Heart left ventricle (tissue), 16 donors: ENCODE results near the gene CPXM2. TPM values are rescaled to one million over a fixed set of nuclear protein-coding genes. Genes with fewer than 3 reads are reported as not detected.
A peak's percentile ranks its signal among the peaks of the same experiment; 100 is the strongest.

Experiments used
- ATAC-seq, 4 donors: fragments of 200-7000 bp; cut with Tn5 transposase; one replicate each; pipeline ENCODE4 v1.9.1; 2020 to 2022; ENCODE audit warnings: moderate library complexity in 4 of 4, mild to moderate bottlenecking in 3 of 4, moderate number of reproducible peaks in 1 of 4
- DNase-seq, 5 donors: peaks; one replicate each; pipeline ENCODE4 v3.0.0-alpha.2; 2020
- H3K27ac ChIP-seq, 12 donors: fragments of 200-600 bp; sonication (generic) in 4 of 12; one replicate each; pipeline versions ENCODE4 v1.5.0 to v1.8.0; 2016 to 2022; ENCODE audit warnings: mild to moderate bottlenecking in 2 of 12
- H3K27me3 ChIP-seq, 9 donors: fragments of 200-600 bp; sonication (generic) in 2 of 9; one replicate each; pipeline versions ENCODE4 v1.5.1 to v1.8.0; 2016 to 2022; ENCODE audit warnings: mild to moderate bottlenecking in 3 of 9
- H3K36me3 ChIP-seq, 9 donors: fragments of 200-600 bp; sonication (generic) in 2 of 9; one replicate each; pipeline versions ENCODE4 v1.5.0 to v1.8.0; 2018 to 2022; ENCODE audit warnings: mild to moderate bottlenecking in 2 of 9
- H3K4me1 ChIP-seq, 12 donors: fragments of 200-600 bp; sonication (generic) in 4 of 12; one replicate each; pipeline versions ENCODE4 v1.5.0 to v1.8.0; 2016 to 2022; ENCODE audit warnings: mild to moderate bottlenecking in 3 of 12
- H3K4me3 ChIP-seq, 12 donors: fragments of 200-600 bp; sonication (generic) in 4 of 12; one replicate each; pipeline versions ENCODE4 v1.5.0 to v1.8.0; 2017 to 2022; ENCODE audit warnings: mild to moderate bottlenecking in 9 of 12, moderate library complexity in 4 of 12
- H3K9me3 ChIP-seq, 12 donors: fragments of 200-600 bp; sonication (generic) in 4 of 12; one replicate each; pipeline versions ENCODE4 v1.5.0 to v1.8.0; 2016 to 2022; ENCODE audit warnings: mild to moderate bottlenecking in 1 of 12
- POLR2A ChIP-seq, 2 donors: fragments of 450-650 bp; IDR thresholded peaks; one replicate each; pipeline ENCODE4 v1.6.1; 2017; ENCODE audit warnings: antibody characterized with exemption in 2 of 2, mild to moderate bottlenecking in 2 of 2, moderate library complexity in 2 of 2
- WGBS, 4 donors: extraction: QIAGEN DNeasy Blood & Tissue Kit in 2 of 4; methylation state at CpG; one replicate each; pipeline versions ENCODE4 v1.1.5 to v1.1.7; 2013 to 2018; 5-methylcytosine and 5-hydroxymethylcytosine counted together
- intact Hi-C, 10 donors: fragments of 100-400 bp; cut with DNase I; formaldehyde crosslinking; loops; one replicate each; pipeline versions ENCODE4 v1.11.1 to v1.14.2; 2022
- polyA plus RNA-seq, 2 donors: library from polyadenylated mRNA; stranded (reverse); fragments of 200-250 nt; gene quantifications; one replicate each; pipeline ENCODE4 v1.2.3, GENCODE V29; 2013
- total RNA-seq, 9 donors: library from RNA; depleted of rRNA in 2 of 9; stranded (reverse); fragments of >200 nt in 2 of 9; fragmentation: NEBNext Ultra II Directional in 3 of 9; extraction: Animal tissue kit (Norgen Biotek cat#: 25700) in 3 of 9; gene quantifications; one replicate each; pipeline versions ENCODE4 v1.1.0 to v1.2.4, GENCODE V29; 2016 to 2023
- TF ChIP-seq, protein P1 (sequence below), 12 donors: fragments of 200-600 bp; sonication (generic) in 4 of 12; IDR thresholded peaks; one replicate each; pipeline versions ENCODE4 v1.5.0 to v1.8.0; 2018 to 2022; ENCODE audit warnings: antibody characterized with exemption in 12 of 12, mild to moderate bottlenecking in 5 of 12
- donor health status: ischemic (EF 13 %, LVEDD 7.1; RV severe dilation, severe dysfunction).
- donor health status: healthy with polysubstance abuse.
- donor health status: DM: no; HTN: yes; CAD: no.
- donor health status: DM: no; HTN: no; CAD: no.
- donor health status: ischemic (EF 25% LVEDD 6.9; RV normal size, moderate dysfunction).
- donor health status: ischemic (EF 25% LVEDD 5.7; RV mildly dilated, moderate dysfunction).
- donor health status: healthy.
- donor health status: DM: yes; HTN: yes; CAD: no.
- donor health status: ischemic (EF 35%, LVEDD 5.7; RV mildly dilated, moderate dysfunction).
- donor health status: nonischemic (EF 11% LVEDD 7.7; RV severe dilation, severe dysfunction).
- donor health status: DM: yes; HTN: yes; CAD: no.
- donor health status: PGD.
- donor health status: ischemic (EF 29% LVEDD 5.4; RV normal size, mild dysfunction).
- donor health status: nonischemic (EF 23%, LVEDD 6.1; RV moderate dilation, normal function).

Gene CPXM2
- total and polyA plus RNA-seq, 11 donors = 1.1 to 23.2 (median 4.2) TPM

DNA sequence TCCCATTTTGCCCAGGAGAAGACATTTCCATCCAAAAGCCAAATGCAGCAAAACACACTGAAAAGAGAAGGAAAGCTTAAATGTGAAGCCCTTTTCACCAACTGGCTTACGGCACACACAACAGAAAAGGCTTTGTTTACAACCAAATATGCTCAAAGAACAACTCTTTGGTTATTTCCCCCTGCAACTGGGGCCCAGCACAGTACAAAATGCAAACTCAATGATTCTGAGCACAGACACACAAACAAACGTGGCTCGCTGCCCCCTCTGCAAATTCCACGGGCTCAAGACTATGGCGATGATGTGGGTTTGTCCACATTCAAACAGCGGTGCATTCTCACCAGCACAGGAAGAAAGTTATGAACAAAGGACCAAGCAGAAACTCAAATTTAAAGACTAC lies 5.3 kb downstream of the CPXM2 start:
- WGBS, 4 donors = 82 to 88% (median 84%) methylated on average over 6 of the region's 6 CpGs
- TF ChIP-seq, protein P1, sequence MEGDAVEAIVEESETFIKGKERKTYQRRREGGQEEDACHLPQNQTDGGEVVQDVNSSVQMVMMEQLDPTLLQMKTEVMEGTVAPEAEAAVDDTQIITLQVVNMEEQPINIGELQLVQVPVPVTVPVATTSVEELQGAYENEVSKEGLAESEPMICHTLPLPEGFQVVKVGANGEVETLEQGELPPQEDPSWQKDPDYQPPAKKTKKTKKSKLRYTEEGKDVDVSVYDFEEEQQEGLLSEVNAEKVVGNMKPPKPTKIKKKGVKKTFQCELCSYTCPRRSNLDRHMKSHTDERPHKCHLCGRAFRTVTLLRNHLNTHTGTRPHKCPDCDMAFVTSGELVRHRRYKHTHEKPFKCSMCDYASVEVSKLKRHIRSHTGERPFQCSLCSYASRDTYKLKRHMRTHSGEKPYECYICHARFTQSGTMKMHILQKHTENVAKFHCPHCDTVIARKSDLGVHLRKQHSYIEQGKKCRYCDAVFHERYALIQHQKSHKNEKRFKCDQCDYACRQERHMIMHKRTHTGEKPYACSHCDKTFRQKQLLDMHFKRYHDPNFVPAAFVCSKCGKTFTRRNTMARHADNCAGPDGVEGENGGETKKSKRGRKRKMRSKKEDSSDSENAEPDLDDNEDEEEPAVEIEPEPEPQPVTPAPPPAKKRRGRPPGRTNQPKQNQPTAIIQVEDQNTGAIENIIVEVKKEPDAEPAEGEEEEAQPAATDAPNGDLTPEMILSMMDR (IDR thresholded peaks at IDR 0.05) = no peak
- TF ChIP-seq POLR2A (IDR thresholded peaks at IDR 0.05) = no peak
- H3K4me1 ChIP-seq = peaks cover 0 to 29% (median 0%) of the 10 kb centered on the region in 12 donors
- peak overlapping the region in 1 of 12 donors; percentile 96 for H3K27ac ChIP-seq
- peaks cover 0 to 15% (median 8%) of the 10 kb centered on the region in 9 donors for H3K27me3 ChIP-seq
- intact Hi-C loops = no loop called here
- H3K36me3 ChIP-seq = no peaks in the 10 kb centered on the region
- no peak overlapping the region for H3K4me3 ChIP-seq
- DNase-seq (no peak), ATAC-seq (no peak)
- H3K9me3 ChIP-seq = no peaks in the 10 kb centered on the region

DNA sequence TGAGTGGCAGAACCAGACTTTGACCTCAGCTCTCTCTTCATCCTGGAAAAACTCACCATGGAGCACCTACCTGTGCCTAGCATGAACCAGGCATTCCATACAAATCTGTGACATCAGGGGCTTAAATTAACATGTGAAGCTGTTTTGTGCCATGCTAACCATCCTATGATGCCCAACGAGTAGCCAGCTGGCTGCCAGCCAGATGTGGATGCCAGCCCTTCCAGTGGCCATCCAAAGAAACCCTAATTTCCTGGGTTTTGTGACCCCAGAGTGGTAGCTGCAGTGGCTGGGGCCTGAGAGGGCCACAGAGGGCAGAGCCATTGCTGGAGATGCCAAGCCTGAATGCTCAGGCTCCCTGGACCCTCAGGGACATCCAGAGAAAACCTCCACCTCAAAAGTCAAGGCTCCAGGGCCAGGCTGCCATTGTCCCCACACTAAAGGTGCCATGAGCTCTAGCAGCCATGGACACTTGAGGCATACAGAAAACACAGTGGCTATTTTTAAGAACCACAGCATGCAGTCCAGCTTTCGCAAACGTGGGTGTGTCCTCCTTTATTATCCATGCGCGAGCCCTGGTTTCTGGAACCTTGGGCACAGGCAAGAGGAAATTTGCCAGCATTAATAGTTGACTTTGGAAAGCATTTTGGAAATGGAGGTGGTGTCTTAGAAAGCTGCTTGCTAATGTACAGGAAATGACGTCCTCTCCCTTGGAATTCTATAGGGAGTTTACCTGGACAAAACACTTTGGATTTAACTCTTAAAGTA lies 6.0 kb downstream of the CPXM2 start:
- no peak for TF ChIP-seq POLR2A (IDR thresholded peaks at IDR 0.05)
- Histone ChIP-seq H3K36me3 (no peaks in the 10 kb centered on the region), H3K9me3 (no peaks in the 10 kb centered on the region), H3K27ac (peak overlapping the region in 3 of 12 donors; percentile 38 to 96 (median 52)), H3K27me3 (peaks cover 0 to 8% (median 1%) of the 10 kb centered on the region in 9 donors), H3K4me3 (no peak overlapping the region), H3K4me1 (peaks cover 0 to 29% (median 0%) of the 10 kb centered on the region in 12 donors)
- intact Hi-C loops = no loop called here
- peak in 2 of 4 donors; percentile 45 to 48 for ATAC-seq
- 48 to 59% (median 52%) methylated on average over 5 to 6 of the region's 6 CpGs for WGBS, 4 donors
- DNase-seq = no peak

DNA sequence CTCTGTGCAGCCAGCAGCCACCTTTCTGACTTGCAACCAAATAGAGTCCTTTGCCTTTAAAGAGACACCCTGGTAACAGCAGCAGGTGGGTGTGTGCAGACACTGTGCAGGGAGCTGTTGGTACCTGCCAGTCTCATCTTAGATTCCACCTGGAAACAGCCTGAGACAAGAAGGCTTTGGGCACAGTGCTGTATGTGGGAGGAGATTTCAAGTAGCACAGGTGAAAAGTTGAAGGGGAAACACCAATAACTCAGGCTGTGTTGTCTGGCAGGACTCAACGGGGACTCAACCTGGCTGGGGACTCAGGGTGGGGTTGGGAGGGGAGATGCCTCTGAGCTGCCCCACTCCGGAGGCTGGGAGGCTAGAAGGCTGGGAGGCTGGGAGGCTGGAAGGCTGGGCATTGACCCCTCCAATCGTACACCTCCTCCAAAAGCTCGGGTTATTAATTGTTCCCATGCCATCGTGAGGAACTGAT lies 6.7 kb downstream of the CPXM2 start:
- WGBS, 4 donors = 83 to 92% (median 89%) methylated on average over 5 of the region's 5 CpGs
- no peak for DNase-seq

DNA sequence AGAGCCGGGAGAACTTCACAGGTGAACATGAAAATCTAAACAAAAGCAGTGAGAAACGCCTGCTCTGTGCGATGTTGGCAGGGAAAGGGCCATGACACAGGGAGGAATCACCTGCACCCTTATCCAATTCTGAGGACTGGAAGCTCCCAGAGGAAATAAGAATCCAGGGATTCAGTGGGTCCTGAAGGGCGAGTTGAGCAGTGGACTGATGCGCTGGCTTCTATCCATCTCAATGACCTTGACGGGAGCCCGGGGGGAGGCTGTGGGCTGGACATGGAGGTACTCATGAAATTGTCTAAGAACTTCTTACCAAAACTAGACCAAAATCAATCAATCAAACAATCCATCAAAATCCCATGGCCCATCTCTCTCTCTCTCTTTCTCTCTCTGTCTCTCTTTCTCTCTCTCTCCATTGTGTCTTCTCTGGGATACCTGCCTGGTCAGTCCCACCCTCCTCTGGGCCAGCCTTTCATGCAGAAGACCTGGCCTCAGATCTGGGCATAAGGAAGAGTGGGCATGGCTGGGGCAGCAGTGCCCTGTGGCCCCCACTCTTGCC lies 7.2 kb downstream of the CPXM2 start:
- 67 to 78% (median 72%) methylated on average over 7 of the region's 7 CpGs for WGBS, 4 donors
- Histone ChIP-seq H3K27ac (peak overlapping the region in 1 of 12 donors; percentile 96), H3K9me3 (no peaks in the 10 kb centered on the region), H3K4me1 (peaks cover 0 to 29% (median 0%) of the 10 kb centered on the region in 12 donors), H3K36me3 (peaks cover 0 to 2% (median 0%) of the 10 kb centered on the region in 9 donors), H3K4me3 (no peak overlapping the region), H3K27me3 (no peaks in the 10 kb centered on the region)
- intact Hi-C loops = no loop called here
- ATAC-seq (no peak), DNase-seq (no peak)
- TF ChIP-seq, protein P1 (IDR thresholded peaks at IDR 0.05) = no peak
- no peak for TF ChIP-seq POLR2A (IDR thresholded peaks at IDR 0.05)

More for the DNA sequence above, 6.7 kb downstream of the CPXM2 start:
- Histone ChIP-seq H3K4me1 (peaks cover 0 to 29% (median 0%) of the 10 kb centered on the region in 12 donors), H3K27me3 (peaks cover 0 to 1% (median 0%) of the 10 kb centered on the region in 9 donors), H3K27ac (peak overlapping the region in 2 of 12 donors; percentile 52 to 96), H3K4me3 (no peak overlapping the region), H3K36me3 (no peaks in the 10 kb centered on the region), H3K9me3 (no peaks in the 10 kb centered on the region)
- intact Hi-C loops = no loop called here
- ATAC-seq = no peak
- TF ChIP-seq, protein P1 (IDR thresholded peaks at IDR 0.05) = no peak
- no peak for TF ChIP-seq POLR2A (IDR thresholded peaks at IDR 0.05)
